HCT116 (cell line): ENCODE measurements around the gene SLC6A6.

ENCODE experiments used
- CEBPB ChIP-seq: IDR thresholded peaks from 2 replicates; pipeline ENCODE4 v1.6.1; 2012; ENCODE audit warnings: low read depth
- POLR2AphosphoS5 ChIP-seq: IDR thresholded peaks from 2 replicates; pipeline ENCODE4 v1.6.1; 2011; ENCODE audit warnings: mild to moderate bottlenecking, low read depth, low read length, moderate library complexity
- RAD21 ChIP-seq: IDR thresholded peaks from 2 replicates; pipeline ENCODE4 v1.6.1; 2012; ENCODE audit warnings: low read depth, mild to moderate bottlenecking
- TF ChIP-seq, protein P1 (sequence below): IDR thresholded peaks from 2 replicates; pipeline ENCODE4 v1.6.1; 2012
- TF ChIP-seq, protein P2 (sequence below), 3 experiments: fragments of 200-600 bp in 1 of 3; sonication (generic) in 1 of 3; IDR thresholded peaks in 2 of 3; conservative IDR thresholded peaks in 1 of 3; 2 replicates each; pipeline ENCODE4 v1.5.1; 2012 to 2017; ENCODE audit warnings: low read depth in 2 of 3, low read length in 2 of 3, antibody characterized with exemption in 1 of 3, borderline replicate concordance in 1 of 3, control low read depth in 1 of 3, mild to moderate bottlenecking in 1 of 3, mixed read lengths in 1 of 3, mixed run types in 1 of 3, moderate library complexity in 1 of 3; ENCODE audit not compliant: insufficient read depth in 1 of 3

DNA sequence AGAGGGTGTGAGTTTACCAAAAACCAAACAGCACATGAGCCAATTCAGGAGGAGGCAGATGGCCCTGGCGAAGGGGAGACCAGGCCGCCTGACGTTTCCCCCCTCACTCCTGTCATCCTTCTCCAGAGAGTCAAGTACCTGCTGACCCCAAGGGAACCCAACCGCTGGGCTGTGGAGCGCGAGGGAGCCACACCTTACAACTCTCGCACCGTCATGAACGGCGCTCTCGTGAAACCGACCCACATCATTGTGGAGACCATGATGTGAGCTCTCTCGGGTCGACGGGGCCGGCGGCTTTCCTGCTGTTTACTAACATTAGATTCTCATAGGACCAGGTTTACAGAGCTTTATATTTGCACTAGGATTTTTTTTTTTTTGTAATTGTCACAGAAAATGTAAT lies 82.3 kb downstream of the SLC6A6 start:
- TF ChIP-seq, protein P1, sequence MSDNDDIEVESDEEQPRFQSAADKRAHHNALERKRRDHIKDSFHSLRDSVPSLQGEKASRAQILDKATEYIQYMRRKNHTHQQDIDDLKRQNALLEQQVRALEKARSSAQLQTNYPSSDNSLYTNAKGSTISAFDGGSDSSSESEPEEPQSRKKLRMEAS = no peak
- TF ChIP-seq, protein P2, sequence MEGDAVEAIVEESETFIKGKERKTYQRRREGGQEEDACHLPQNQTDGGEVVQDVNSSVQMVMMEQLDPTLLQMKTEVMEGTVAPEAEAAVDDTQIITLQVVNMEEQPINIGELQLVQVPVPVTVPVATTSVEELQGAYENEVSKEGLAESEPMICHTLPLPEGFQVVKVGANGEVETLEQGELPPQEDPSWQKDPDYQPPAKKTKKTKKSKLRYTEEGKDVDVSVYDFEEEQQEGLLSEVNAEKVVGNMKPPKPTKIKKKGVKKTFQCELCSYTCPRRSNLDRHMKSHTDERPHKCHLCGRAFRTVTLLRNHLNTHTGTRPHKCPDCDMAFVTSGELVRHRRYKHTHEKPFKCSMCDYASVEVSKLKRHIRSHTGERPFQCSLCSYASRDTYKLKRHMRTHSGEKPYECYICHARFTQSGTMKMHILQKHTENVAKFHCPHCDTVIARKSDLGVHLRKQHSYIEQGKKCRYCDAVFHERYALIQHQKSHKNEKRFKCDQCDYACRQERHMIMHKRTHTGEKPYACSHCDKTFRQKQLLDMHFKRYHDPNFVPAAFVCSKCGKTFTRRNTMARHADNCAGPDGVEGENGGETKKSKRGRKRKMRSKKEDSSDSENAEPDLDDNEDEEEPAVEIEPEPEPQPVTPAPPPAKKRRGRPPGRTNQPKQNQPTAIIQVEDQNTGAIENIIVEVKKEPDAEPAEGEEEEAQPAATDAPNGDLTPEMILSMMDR (IDR thresholded peaks at IDR 0.05 in 2 of 3, conservative IDR thresholded peaks at IDR 0.05 in 1 of 3; ENCODE audit: borderline replicate concordance in 1 of 3, insufficient read depth in 1 of 3, low read depth in 2 of 3, low read length in 2 of 3) = no peak
- no peak for TF ChIP-seq CEBPB
- TF ChIP-seq RAD21 = no peak
- no peak for TF ChIP-seq POLR2AphosphoS5
